HCT116 (cell line): ENCODE data around the gene KANSL1. TPM values are rescaled to one million over a fixed set of nuclear protein-coding genes. Genes with fewer than 3 reads are reported as not detected.

ENCODE experiments used
- ATAC-seq: fragments of 200-7000 bp; cut with Tn5 transposase; 2 replicates; pipeline ENCODE4 v1.9.1; 2020; ENCODE audit warnings: mild to moderate bottlenecking, moderate library complexity
- BruUV-seq: library from RNA; stranded (reverse); fragments of 400-500 nt; replicated peaks from 2 replicates; lab custom pipeline; 2021; lab: Mats Ljungman, UMichigan
- CTCF ChIA-PET: fragments of 300-600 bp; sonication (Branson Sonifier 250); formaldehyde crosslinking; loops from one replicate; lab custom pipeline; 2021; ENCODE audit warnings: antibody characterized with exemption; lab: Charles Lee
- POLR2A ChIA-PET: fragments of 300-600, 350-600 bp; sonication (Branson Sonifier 250); formaldehyde crosslinking; loops from one replicate; lab custom pipeline; 2021; ENCODE audit warnings: antibody characterized with exemption; lab: Charles Lee
- RAD21 ChIA-PET, 2 experiments: fragments of 300-600 bp; sonication (Branson Sonifier 250); formaldehyde crosslinking; loops; one replicate each; lab custom pipeline; 2023; ENCODE audit warnings: low total read pairs in 2 of 2; ENCODE audit not compliant: uncharacterized antibody in 2 of 2, unreplicated experiment in 2 of 2, low non-redundant PET in 1 of 2; lab: Charles Lee
- DNase-seq: peaks from one replicate; pipeline ENCODE4 v3.0.0-alpha.2; 2010; ENCODE audit warnings: low read depth, low spot score
- H2AFZ ChIP-seq: fragments of 200-600 bp; shearing (Covaris generic), sonication (generic); 2 replicates; pipeline ENCODE4 v1.6.1; 2017; ENCODE audit warnings: low read depth, mixed run types, mixed read lengths, antibody characterized with exemption, low read length; ENCODE audit not compliant: poor library complexity, severe bottlenecking
- H3K27ac ChIP-seq: 2 replicates; pipeline ENCODE4 v1.5.1; 2012; ENCODE audit warnings: low read depth, low read length
- H3K27me3 ChIP-seq: fragments of 200-600 bp; sonication (generic); 2 replicates; pipeline ENCODE4 v1.6.1; 2016; ENCODE audit warnings: mixed run types, low read length, mixed read lengths; ENCODE audit not compliant: insufficient read depth
- H3K36me3 ChIP-seq, 2 experiments: fragments of 200-500 bp in 1 of 2; fragments of 200-600 bp in 1 of 2; sonication (Bioruptor generic) in 1 of 2; sonication (generic) in 1 of 2; 2 replicates each; pipeline versions ENCODE4 v1.5.1 to v1.6.1; 2014 to 2016; ENCODE audit warnings: low read length in 2 of 2, inconsistent platforms in 1 of 2, mixed read lengths in 1 of 2, mixed run types in 1 of 2; ENCODE audit not compliant: insufficient read depth in 2 of 2, control insufficient read depth in 1 of 2
- H3K4me1 ChIP-seq, 2 experiments: fragments of 200-600 bp in 1 of 2; sonication (generic) in 1 of 2; 2 replicates each; pipeline versions ENCODE4 v1.5.1 to v1.6.1; 2012 to 2017; ENCODE audit warnings: low read length in 2 of 2, inconsistent platforms in 1 of 2, mild to moderate bottlenecking in 1 of 2, mixed read lengths in 1 of 2, mixed run types in 1 of 2, moderate library complexity in 1 of 2; ENCODE audit not compliant: insufficient read depth in 2 of 2, control insufficient read depth in 1 of 2
- H3K4me2 ChIP-seq: fragments of 200-600 bp; sonication (generic); 2 replicates; pipeline ENCODE4 v1.6.1; 2017; ENCODE audit warnings: mixed run types, low read length, mixed read lengths
- H3K4me3 ChIP-seq, 2 experiments: fragments of 200-600 bp in 1 of 2; sonication (generic) in 1 of 2; replicated peaks in 1 of 2; 2 replicates each; pipeline ENCODE4 v1.5.1; 2011 to 2016; ENCODE audit warnings: low read length in 2 of 2, control low read depth in 1 of 2, low read depth in 1 of 2, mild to moderate bottlenecking in 1 of 2, mixed read lengths in 1 of 2, mixed run types in 1 of 2
- H3K79me2 ChIP-seq: fragments of 200-600 bp; sonication (generic); 2 replicates; pipeline ENCODE4 v1.6.1; 2017; ENCODE audit warnings: mild to moderate bottlenecking, mixed run types, low read length, moderate library complexity, mixed read lengths; ENCODE audit not compliant: insufficient read depth
- H3K9ac ChIP-seq: fragments of 200-600 bp; sonication (generic); 2 replicates; pipeline ENCODE4 v1.6.1; 2016; ENCODE audit warnings: low read length, mixed read lengths
- H3K9me2 ChIP-seq: fragments of 200-600 bp; sonication (generic), shearing (Covaris generic); 2 replicates; pipeline ENCODE4 v1.6.1; 2017; ENCODE audit warnings: mixed run types, mild to moderate bottlenecking, moderate library complexity; ENCODE audit not compliant: insufficient read depth
- H3K9me3 ChIP-seq, 2 experiments: fragments of 200-500 bp in 1 of 2; fragments of 200-600 bp in 1 of 2; sonication (Bioruptor generic) in 1 of 2; sonication (generic) in 1 of 2; 2 replicates each; pipeline ENCODE4 v1.6.1; 2014 to 2017; ENCODE audit warnings: low read length in 2 of 2, mixed read lengths in 2 of 2, inconsistent platforms in 1 of 2, low read depth in 1 of 2, mild to moderate bottlenecking in 1 of 2, mixed run types in 1 of 2, moderate library complexity in 1 of 2; ENCODE audit not compliant: control insufficient read depth in 1 of 2, insufficient read depth in 1 of 2
- H4K20me1 ChIP-seq: fragments of 200-600 bp; sonication (generic), shearing (Covaris generic); 2 replicates; pipeline ENCODE4 v1.6.1; 2017; ENCODE audit warnings: mixed run types, mild to moderate bottlenecking, moderate library complexity; ENCODE audit not compliant: insufficient read depth
- CBX3 ChIP-seq: IDR thresholded peaks from 2 replicates; pipeline ENCODE4 v1.6.1; 2012; ENCODE audit warnings: low read depth
- CEBPB ChIP-seq: IDR thresholded peaks from 2 replicates; pipeline ENCODE4 v1.6.1; 2012; ENCODE audit warnings: low read depth
- EGR1 ChIP-seq: IDR thresholded peaks from 2 replicates; pipeline ENCODE4 v1.6.1; 2012; ENCODE audit warnings: low read depth
- ELF1 ChIP-seq: IDR thresholded peaks from 2 replicates; pipeline ENCODE4 v1.6.1; 2012; ENCODE audit warnings: low read depth, borderline replicate concordance
- EZH2 ChIP-seq: fragments of 200-600 bp; sonication (generic); IDR thresholded peaks from 2 replicates; pipeline ENCODE4 v1.6.1; 2017; ENCODE audit warnings: antibody characterized with exemption, mixed run types
- EZH2phosphoT487 ChIP-seq: fragments of 200-600 bp; IDR thresholded peaks from 2 replicates; pipeline ENCODE4 v1.6.1; 2018; ENCODE audit warnings: antibody characterized with exemption, borderline replicate concordance
- FOSL1 ChIP-seq: IDR thresholded peaks from 2 replicates; pipeline ENCODE4 v1.6.1; 2012; ENCODE audit warnings: low read depth
- JUND ChIP-seq: IDR thresholded peaks from 2 replicates; pipeline ENCODE4 v1.6.1; 2012
- MAX ChIP-seq: IDR thresholded peaks from 2 replicates; pipeline ENCODE4 v1.6.1; 2012
- POLR2A ChIP-seq: IDR thresholded peaks from 2 replicates; pipeline ENCODE4 v1.7.0; 2011; ENCODE audit warnings: borderline replicate concordance; ENCODE audit not compliant: insufficient read depth, insufficient read length; ENCODE audit errors: extremely low read depth
- RAD21 ChIP-seq: IDR thresholded peaks from 2 replicates; pipeline ENCODE4 v1.6.1; 2012; ENCODE audit warnings: low read depth, mild to moderate bottlenecking
- REST ChIP-seq: IDR thresholded peaks from 2 replicates; pipeline ENCODE4 v1.6.1; 2012; ENCODE audit warnings: low read depth
- SIN3A ChIP-seq: IDR thresholded peaks from 2 replicates; pipeline ENCODE4 v1.6.1; 2012; ENCODE audit warnings: low read depth
- SP1 ChIP-seq: IDR thresholded peaks from 2 replicates; pipeline ENCODE4 v1.6.1; 2012; ENCODE audit warnings: low read depth
- TCF7L2 ChIP-seq: IDR thresholded peaks from 2 replicates; pipeline ENCODE4 v1.7.0; 2011; ENCODE audit warnings: borderline replicate concordance, inconsistent platforms; ENCODE audit not compliant: insufficient read depth, insufficient read length; ENCODE audit errors: extremely low read depth
- YY1 ChIP-seq: IDR thresholded peaks from 2 replicates; pipeline ENCODE4 v1.6.1; 2011; ENCODE audit warnings: low read length, low read depth, moderate library complexity, mild to moderate bottlenecking; ENCODE audit not compliant: insufficient replicate concordance; ENCODE audit errors: extremely low read depth
- ZFX ChIP-seq: fragments of 450-650 bp; IDR thresholded peaks from 2 replicates; pipeline ENCODE4 v1.6.1; 2017
- ZNF274 ChIP-seq: fragments of 200-500 bp; sonication (Bioruptor generic); IDR thresholded peaks from 2 replicates; pipeline ENCODE4 v1.6.1; 2014; ENCODE audit warnings: mild to moderate bottlenecking, low read depth, low read length, inconsistent platforms
- intact Hi-C: fragments of 100-400 bp; cut with micrococcal nuclease; formaldehyde crosslinking; loops from 2 replicates; pipeline ENCODE4 v1.10.0; 2022
- total RNA-seq: library from RNA; stranded (reverse); gene quantifications from one replicate; pipeline ENCODE4 v1.2.1, GENCODE V29; 2021; ENCODE audit not compliant: unreplicated experiment

KANSL1 gene
- total RNA-seq, 1 experiment from 2014 or later, result 77.5 TPM

- no peak for TF ChIP-seq CBX3
- no peak for TF ChIP-seq CEBPB
- TF ChIP-seq RAD21, result no peak
- TF ChIP-seq EZH2phosphoT487, result no peak
- no peak for TF ChIP-seq ZNF274
These were observed 52.5 kb downstream of the KANSL1 start (continued) for GRCh38 chr17:46140645-46141197.

GRCh38 chr17:46139432-46140210 lies 53.6 kb downstream of the KANSL1 start:
- CTCF ChIA-PET, result interaction anchor here (0.7 kb wide), 1 partner anchor 53 kb away, joined by 3 read pairs; the partner anchor contains the start of gene KANSL1
- Histone ChIP-seq H3K27me3 (no peaks in the 10 kb centered on the region), H3K79me2 (peaks cover 97% of the 10 kb centered on the region), H3K4me3 (no peak overlapping the region), H4K20me1 (peaks cover 71% of the 10 kb centered on the region), H3K27ac (no peak overlapping the region), H3K36me3 (no peaks in the 10 kb centered on the region), H3K9me2 (no peaks in the 10 kb centered on the region), H3K4me2 (no peak overlapping the region), H3K9me3 (no peaks in the 10 kb centered on the region), H3K4me1 (peaks cover 4 to 6% of the 10 kb centered on the region in 2 experiments; a peak in 3 of 4 replicates), H3K9ac (no peak overlapping the region), H2AFZ (no peak overlapping the region)
- TF ChIP-seq EGR1 (no peak), EZH2 (no peak), FOSL1 (no peak), ELF1 (no peak), RAD21 (no peak), YY1 (no peak), REST (no peak), TCF7L2 (no peak), POLR2A (no peak), MAX (no peak), ZNF274 (no peak), SIN3A (no peak), CBX3 (no peak), ZFX (no peak), JUND (no peak), SP1 (no peak)
- DNase-seq (no peak), ATAC-seq (no peak)
- no TSS peak for BruUV-seq
- RAD21 ChIA-PET, result no interaction called here
- intact Hi-C loops, result no loop called here
- POLR2A ChIA-PET, result no interaction called here
